ENCODE results near the gene PIGB. TPM values are rescaled to one million over a fixed set of nuclear protein-coding genes. Genes with fewer than 3 reads are reported as not detected.

The PIGB gene
- total RNA-seq, 4 donors from 2014 or later = 0.51 to 22.3 (median 10.9) TPM

DNA sequence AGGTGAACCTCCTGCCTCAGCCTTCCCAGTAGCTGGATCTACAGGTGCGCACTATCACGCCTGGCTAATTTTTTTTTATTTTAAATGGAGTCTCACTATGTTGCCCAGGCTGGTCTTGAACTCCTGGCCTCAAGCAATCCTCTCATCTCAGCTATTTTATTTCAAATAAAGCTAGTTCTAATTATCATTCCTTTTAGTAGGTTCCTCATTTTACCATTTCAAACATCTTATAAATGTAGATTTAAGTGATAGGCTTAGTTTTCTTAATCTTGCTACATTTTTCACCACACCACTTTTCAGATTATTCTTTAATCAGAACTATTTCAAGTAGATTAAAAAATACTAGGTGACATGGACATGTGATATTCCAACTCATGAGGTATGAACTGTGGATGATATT is 30.3 kb downstream of the PIGB start:
- Histone ChIP-seq H3K4me3 (no peak overlapping the region), H3K27me3 (no peaks in the 10 kb centered on the region), H3K4me1 (no peaks in the 10 kb centered on the region), H3K27ac (no peak overlapping the region), H3K9me3 (no peaks in the 10 kb centered on the region), H3K36me3 (no peaks in the 10 kb centered on the region)
- no peak for TF ChIP-seq POLR2A (IDR thresholded peaks at IDR 0.05)
- TF ChIP-seq, protein P1, sequence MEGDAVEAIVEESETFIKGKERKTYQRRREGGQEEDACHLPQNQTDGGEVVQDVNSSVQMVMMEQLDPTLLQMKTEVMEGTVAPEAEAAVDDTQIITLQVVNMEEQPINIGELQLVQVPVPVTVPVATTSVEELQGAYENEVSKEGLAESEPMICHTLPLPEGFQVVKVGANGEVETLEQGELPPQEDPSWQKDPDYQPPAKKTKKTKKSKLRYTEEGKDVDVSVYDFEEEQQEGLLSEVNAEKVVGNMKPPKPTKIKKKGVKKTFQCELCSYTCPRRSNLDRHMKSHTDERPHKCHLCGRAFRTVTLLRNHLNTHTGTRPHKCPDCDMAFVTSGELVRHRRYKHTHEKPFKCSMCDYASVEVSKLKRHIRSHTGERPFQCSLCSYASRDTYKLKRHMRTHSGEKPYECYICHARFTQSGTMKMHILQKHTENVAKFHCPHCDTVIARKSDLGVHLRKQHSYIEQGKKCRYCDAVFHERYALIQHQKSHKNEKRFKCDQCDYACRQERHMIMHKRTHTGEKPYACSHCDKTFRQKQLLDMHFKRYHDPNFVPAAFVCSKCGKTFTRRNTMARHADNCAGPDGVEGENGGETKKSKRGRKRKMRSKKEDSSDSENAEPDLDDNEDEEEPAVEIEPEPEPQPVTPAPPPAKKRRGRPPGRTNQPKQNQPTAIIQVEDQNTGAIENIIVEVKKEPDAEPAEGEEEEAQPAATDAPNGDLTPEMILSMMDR (IDR thresholded peaks at IDR 0.05) = no peak
- intact Hi-C loops (cut with DNase I; ENCODE audit: low total_unique reads) = no loop called here
- no peak for DNase-seq

DNA sequence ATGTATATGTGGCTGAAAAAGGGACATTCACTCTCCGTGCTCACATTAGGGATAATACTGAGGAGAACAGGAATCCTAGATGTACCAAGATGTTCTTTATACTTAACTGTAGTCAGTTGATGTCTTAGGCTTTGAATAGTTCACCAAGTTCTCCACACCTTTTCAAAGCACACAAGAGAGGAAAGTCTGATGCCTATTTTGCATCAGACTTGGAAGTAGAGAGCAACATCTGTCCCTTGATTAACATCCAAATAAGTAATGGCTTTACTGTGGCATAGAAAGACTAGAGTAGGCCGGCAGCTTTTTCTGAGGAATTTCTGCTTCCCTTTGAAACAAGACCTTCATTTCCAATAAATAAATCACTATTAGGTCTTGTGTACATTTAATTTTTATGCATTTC is 34.0 kb downstream of the PIGB start:
- H3K27ac ChIP-seq = no peak overlapping the region
- TF ChIP-seq, protein P1 (IDR thresholded peaks at IDR 0.05) = no peak
- TF ChIP-seq POLR2A (IDR thresholded peaks at IDR 0.05) = no peak
- H3K4me1 ChIP-seq = no peaks in the 10 kb centered on the region
- no peaks in the 10 kb centered on the region for H3K36me3 ChIP-seq
- DNase-seq = no peak
- H3K9me3 ChIP-seq = no peaks in the 10 kb centered on the region
- no peaks in the 10 kb centered on the region for H3K27me3 ChIP-seq
- H3K4me3 ChIP-seq = no peak overlapping the region
- intact Hi-C loops (cut with DNase I; ENCODE audit: low total_unique reads) = no loop called here

DNA sequence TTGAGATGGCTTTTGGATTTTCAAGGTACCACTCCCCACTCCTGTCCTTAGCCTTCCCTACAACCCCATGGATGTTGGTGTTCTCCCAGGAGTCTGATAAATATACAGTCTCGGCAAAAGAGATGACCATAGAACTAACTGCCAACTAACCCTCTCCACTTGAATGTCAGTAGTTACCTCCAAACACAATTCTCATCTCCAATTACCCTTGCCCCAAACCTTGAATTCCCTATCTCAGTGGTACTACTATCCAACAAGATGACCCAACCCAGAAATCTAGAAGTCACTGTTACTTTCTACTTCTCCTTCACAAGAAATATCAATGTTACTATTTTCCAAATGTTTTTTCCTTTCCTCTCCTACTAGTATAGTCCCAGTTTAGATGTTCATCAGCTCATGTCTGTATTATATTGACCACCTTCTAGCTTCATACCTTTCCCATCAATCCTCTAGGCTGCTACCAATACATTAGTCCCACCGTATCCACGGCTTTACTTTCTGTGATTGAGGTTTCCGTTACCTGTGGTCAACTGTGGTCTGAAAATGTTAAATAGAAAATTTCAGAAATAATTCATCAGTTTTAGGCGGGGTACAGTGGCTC is 38.1 kb downstream of the PIGB start:
- Histone ChIP-seq H3K36me3 (no peaks in the 10 kb centered on the region), H3K4me1 (no peaks in the 10 kb centered on the region), H3K27me3 (no peaks in the 10 kb centered on the region), H3K27ac (no peak overlapping the region), H3K9me3 (no peaks in the 10 kb centered on the region), H3K4me3 (no peak overlapping the region)
- intact Hi-C loops (cut with DNase I; ENCODE audit: low total_unique reads) = no loop called here
- no peak for DNase-seq
- TF ChIP-seq, protein P1 (IDR thresholded peaks at IDR 0.05) = no peak
- no peak for TF ChIP-seq POLR2A (IDR thresholded peaks at IDR 0.05)

DNA sequence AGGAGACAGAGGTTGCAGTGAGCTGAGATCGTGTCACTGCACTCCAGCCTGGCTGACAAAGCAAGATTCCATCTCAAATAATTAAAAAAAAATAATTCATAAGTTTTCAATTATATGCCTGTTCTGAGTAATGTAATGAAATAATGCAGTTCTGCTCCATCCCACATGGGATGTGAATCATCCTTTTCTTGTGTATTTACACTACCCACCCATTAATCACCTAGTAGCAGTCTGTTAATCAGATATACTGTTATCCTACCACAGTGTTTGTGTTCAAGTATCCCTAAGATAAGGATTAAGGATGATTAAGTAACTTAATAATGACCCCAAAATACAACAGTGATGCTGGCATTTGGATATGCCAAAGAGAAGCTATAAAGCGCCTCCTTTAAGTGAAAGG is 38.8 kb downstream of the PIGB start:
- H3K9me3 ChIP-seq = no peaks in the 10 kb centered on the region
- intact Hi-C loops (cut with DNase I; ENCODE audit: low total_unique reads) = no loop called here

DNA sequence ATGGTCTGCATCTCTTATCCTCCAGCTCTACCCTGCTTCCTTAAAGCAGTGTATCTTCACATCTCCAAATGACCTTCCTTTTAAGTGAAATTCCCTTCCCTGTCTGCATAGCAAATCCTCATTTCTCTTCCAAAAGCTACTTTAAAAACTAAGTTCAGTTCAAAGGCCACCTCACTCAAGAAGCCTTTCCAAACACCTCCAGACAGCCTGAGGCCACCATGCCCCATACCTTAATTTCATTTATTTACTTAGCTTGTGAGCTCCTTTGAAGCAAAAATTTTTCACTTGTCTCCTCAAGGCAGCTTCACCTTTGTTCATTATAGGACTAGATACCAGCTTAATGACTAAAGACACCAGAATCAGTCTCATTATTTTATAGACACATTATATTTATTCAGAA is 39.4 kb downstream of the PIGB start:
- Histone ChIP-seq H3K27ac (no peak overlapping the region), H3K4me1 (no peaks in the 10 kb centered on the region), H3K36me3 (no peaks in the 10 kb centered on the region), H3K27me3 (no peaks in the 10 kb centered on the region), H3K4me3 (no peak overlapping the region), H3K9me3 (no peaks in the 10 kb centered on the region)
- TF ChIP-seq, protein P1 (IDR thresholded peaks at IDR 0.05) = no peak
- no peak for TF ChIP-seq POLR2A (IDR thresholded peaks at IDR 0.05)
- DNase-seq = no peak
- intact Hi-C loops (cut with DNase I; ENCODE audit: low total_unique reads) = no loop called here

More for the DNA sequence above, 38.8 kb downstream of the PIGB start:
- Histone ChIP-seq H3K27ac (no peak overlapping the region), H3K27me3 (no peaks in the 10 kb centered on the region), H3K36me3 (no peaks in the 10 kb centered on the region), H3K4me1 (no peaks in the 10 kb centered on the region), H3K4me3 (no peak overlapping the region)
- TF ChIP-seq POLR2A (IDR thresholded peaks at IDR 0.05) = no peak
- TF ChIP-seq, protein P1 (IDR thresholded peaks at IDR 0.05) = no peak
- DNase-seq = no peak

All from uterus (tissue), 4 donors.